ENCODE results near the gene BCL11A.

BCL11A gene

DNA sequence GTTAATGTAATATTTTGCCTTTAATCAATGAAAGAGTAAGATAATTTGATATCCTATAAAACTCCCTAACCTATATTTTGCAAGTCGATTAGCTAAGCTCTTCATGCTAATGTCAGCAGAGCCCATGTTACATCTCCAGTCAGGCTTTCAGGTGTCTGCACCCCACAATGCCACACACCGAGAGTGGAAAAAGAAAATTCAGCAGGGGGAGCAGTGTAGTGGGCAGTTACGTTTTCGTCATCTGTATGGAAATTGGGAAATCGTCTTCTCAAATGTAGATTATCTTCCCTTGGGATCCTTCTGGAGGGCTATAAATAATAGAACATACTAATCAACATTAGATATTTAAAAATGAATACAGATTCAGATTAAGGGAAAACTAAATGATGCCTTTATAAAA lies 66.3 kb downstream of the BCL11A start:
- DNase-seq: no peak
- Histone ChIP-seq H2AFZ (ENCODE audit: low read depth, low read length) (no peak overlapping the region), H3K4me1 (ENCODE audit: control insufficient read depth, insufficient read depth, low read depth, low read length) (peaks cover 7% of the 10 kb centered on the region), H3K4me3 (ENCODE audit: insufficient read depth in 1 of 2, low read depth in 1 of 2, low read length in 2 of 2) (no peak overlapping the region), H2BK120ac (ENCODE audit: low read depth, low read length) (no peak overlapping the region), H3K4me2 (ENCODE audit: low read length, poor library complexity, severe bottlenecking) (no peak overlapping the region), H4K8ac (ENCODE audit: low read length) (no peak overlapping the region), H3K27ac (ENCODE audit: low read length, poor library complexity, severe bottlenecking) (no peak overlapping the region), H3K4ac (ENCODE audit: low read depth in 1 of 2, low read length in 2 of 2) (no peak overlapping the region), H3K27me3 (ENCODE audit: control insufficient read depth in 1 of 2, insufficient read depth in 1 of 2, low read length in 2 of 2) (no peaks in the 10 kb centered on the region), H4K91ac (ENCODE audit: low read length) (no peak overlapping the region), H3K9ac (ENCODE audit: low read length) (no peak overlapping the region), H2BK12ac (ENCODE audit: low read length in 2 of 2) (no peak overlapping the region), H2BK5ac (ENCODE audit: low read depth, low read length, poor library complexity, severe bottlenecking) (no peak overlapping the region), H3K9me3 (ENCODE audit: control insufficient read depth, low read length) (no peaks in the 10 kb centered on the region), H2AK5ac (ENCODE audit: low read length, severe bottlenecking) (no peak overlapping the region), H3K14ac (ENCODE audit: low read length in 2 of 2) (no peak overlapping the region), H3K23ac (ENCODE audit: low read length in 2 of 2) (no peak overlapping the region), H3K18ac (ENCODE audit: low read depth in 1 of 2, low read length in 2 of 2) (no peak overlapping the region), H3K36me3 (ENCODE audit: control insufficient read depth in 1 of 2, insufficient read depth in 2 of 2, low read depth in 1 of 2, low read length in 2 of 2) (peaks cover 0 to 3% of the 10 kb centered on the region in 2 experiments), H3K79me1 (replicated peaks; ENCODE audit: low read length, poor library complexity, severe bottlenecking) (peaks cover 16% of the 10 kb centered on the region), H2BK15ac (ENCODE audit: low read depth, poor library complexity, severe bottlenecking) (no peak overlapping the region)
- WGBS: 100% methylated on average over 2 of the region's 5 CpGs

DNA sequence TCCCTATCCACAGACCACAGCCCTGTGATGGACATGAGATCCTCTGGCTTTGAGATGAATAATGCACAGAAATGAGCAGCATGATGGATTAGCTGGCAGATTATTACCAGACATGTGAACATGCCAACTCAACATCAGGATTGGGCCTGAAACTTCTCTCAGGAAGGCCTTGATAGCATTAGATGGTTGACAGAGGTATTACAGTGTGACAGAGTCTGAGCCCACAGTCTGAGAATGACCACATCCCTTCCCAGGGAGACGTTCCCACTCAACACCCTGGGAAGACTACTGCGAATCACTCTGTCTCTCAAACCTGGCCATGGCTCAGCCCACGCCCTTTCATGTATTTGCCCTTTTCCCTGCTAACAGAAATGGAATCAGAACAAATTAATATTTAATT lies 66.9 kb downstream of the BCL11A start:
- Histone ChIP-seq H3K4ac (ENCODE audit: low read depth in 1 of 2, low read length in 2 of 2) (no peak overlapping the region), H4K91ac (ENCODE audit: low read length) (no peak overlapping the region), H3K4me2 (ENCODE audit: low read length, poor library complexity, severe bottlenecking) (no peak overlapping the region), H2AFZ (ENCODE audit: low read depth, low read length) (no peak overlapping the region), H3K14ac (ENCODE audit: low read length in 2 of 2) (no peak overlapping the region), H2BK12ac (ENCODE audit: low read length in 2 of 2) (no peak overlapping the region), H3K4me3 (ENCODE audit: insufficient read depth in 1 of 2, low read depth in 1 of 2, low read length in 2 of 2) (no peak overlapping the region), H3K18ac (ENCODE audit: low read depth in 1 of 2, low read length in 2 of 2) (no peak overlapping the region), H3K27ac (ENCODE audit: low read length, poor library complexity, severe bottlenecking) (no peak overlapping the region), H3K27me3 (ENCODE audit: control insufficient read depth in 1 of 2, insufficient read depth in 1 of 2, low read length in 2 of 2) (no peaks in the 10 kb centered on the region), H3K79me1 (replicated peaks; ENCODE audit: low read length, poor library complexity, severe bottlenecking) (peaks cover 19% of the 10 kb centered on the region), H2AK5ac (ENCODE audit: low read length, severe bottlenecking) (no peak overlapping the region), H3K4me1 (ENCODE audit: control insufficient read depth, insufficient read depth, low read depth, low read length) (peaks cover 7% of the 10 kb centered on the region), H2BK15ac (ENCODE audit: low read depth, poor library complexity, severe bottlenecking) (no peak overlapping the region), H2BK5ac (ENCODE audit: low read depth, low read length, poor library complexity, severe bottlenecking) (no peak overlapping the region), H2BK120ac (ENCODE audit: low read depth, low read length) (no peak overlapping the region), H3K36me3 (ENCODE audit: control insufficient read depth in 1 of 2, insufficient read depth in 2 of 2, low read depth in 1 of 2, low read length in 2 of 2) (peaks cover 0 to 3% of the 10 kb centered on the region in 2 experiments), H3K9me3 (ENCODE audit: control insufficient read depth, low read length) (no peaks in the 10 kb centered on the region), H3K9ac (ENCODE audit: low read length) (no peak overlapping the region), H4K8ac (ENCODE audit: low read length) (no peak overlapping the region), H3K23ac (ENCODE audit: low read length in 2 of 2) (no peak overlapping the region)
- WGBS: 60% methylated on average over 1 of the region's 3 CpGs
- DNase-seq: no peak

DNA sequence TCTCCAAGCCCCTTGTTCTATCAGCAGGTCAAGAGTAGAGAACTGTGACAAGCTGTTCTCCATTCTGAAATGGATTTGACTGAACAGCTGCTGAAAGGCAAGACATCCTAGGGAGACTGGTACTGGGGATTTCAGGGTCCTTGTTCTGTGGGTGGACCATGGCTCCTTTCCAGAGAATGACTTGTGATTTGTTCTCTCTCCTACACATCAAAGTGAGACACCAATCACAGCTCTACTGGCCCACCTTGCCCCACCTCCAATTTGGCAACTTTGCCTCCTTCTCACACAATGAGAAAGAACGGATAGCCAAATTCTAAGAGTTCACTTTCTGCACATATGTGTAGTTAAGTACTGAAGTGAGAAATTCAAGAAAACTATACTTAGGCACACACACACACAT lies 67.4 kb downstream of the BCL11A start:
- no peak overlapping the region for H2BK120ac ChIP-seq (ENCODE audit: low read depth, low read length)
- H3K14ac ChIP-seq (ENCODE audit: low read length in 2 of 2): no peak overlapping the region
- peaks cover 0 to 5% of the 10 kb centered on the region in 2 experiments for H3K36me3 ChIP-seq (ENCODE audit: control insufficient read depth in 1 of 2, insufficient read depth in 2 of 2, low read depth in 1 of 2, low read length in 2 of 2)
- H3K4ac ChIP-seq (ENCODE audit: low read depth in 1 of 2, low read length in 2 of 2): no peak overlapping the region
- peaks cover 23% of the 10 kb centered on the region for H3K79me1 ChIP-seq (replicated peaks; ENCODE audit: low read length, poor library complexity, severe bottlenecking)
- no peak overlapping the region for H3K27ac ChIP-seq (ENCODE audit: low read length, poor library complexity, severe bottlenecking)
- no peak overlapping the region for H2BK5ac ChIP-seq (ENCODE audit: low read depth, low read length, poor library complexity, severe bottlenecking)
- no peak overlapping the region for H3K18ac ChIP-seq (ENCODE audit: low read depth in 1 of 2, low read length in 2 of 2)
- no CpG with 5 or more reads among the region's 1 CpG for WGBS
- no peak overlapping the region for H3K4me3 ChIP-seq (ENCODE audit: insufficient read depth in 1 of 2, low read depth in 1 of 2, low read length in 2 of 2)
- no peak overlapping the region for H2AK5ac ChIP-seq (ENCODE audit: low read length, severe bottlenecking)
- H4K91ac ChIP-seq (ENCODE audit: low read length): no peak overlapping the region
- H3K23ac ChIP-seq (ENCODE audit: low read length in 2 of 2): no peak overlapping the region
- no peak overlapping the region for H2BK12ac ChIP-seq (ENCODE audit: low read length in 2 of 2)
- no peak overlapping the region for H3K4me2 ChIP-seq (ENCODE audit: low read length, poor library complexity, severe bottlenecking)
- H2BK15ac ChIP-seq (ENCODE audit: low read depth, poor library complexity, severe bottlenecking): no peak overlapping the region
- no peak overlapping the region for H4K8ac ChIP-seq (ENCODE audit: low read length)
- no peak overlapping the region for H3K9ac ChIP-seq (ENCODE audit: low read length)
- H3K27me3 ChIP-seq (ENCODE audit: control insufficient read depth in 1 of 2, insufficient read depth in 1 of 2, low read length in 2 of 2): no peaks in the 10 kb centered on the region
- peaks cover 10% of the 10 kb centered on the region for H3K4me1 ChIP-seq (ENCODE audit: control insufficient read depth, insufficient read depth, low read depth, low read length)
- DNase-seq: no peak
- H2AFZ ChIP-seq (ENCODE audit: low read depth, low read length): no peak overlapping the region
- no peaks in the 10 kb centered on the region for H3K9me3 ChIP-seq (ENCODE audit: control insufficient read depth, low read length)

DNA sequence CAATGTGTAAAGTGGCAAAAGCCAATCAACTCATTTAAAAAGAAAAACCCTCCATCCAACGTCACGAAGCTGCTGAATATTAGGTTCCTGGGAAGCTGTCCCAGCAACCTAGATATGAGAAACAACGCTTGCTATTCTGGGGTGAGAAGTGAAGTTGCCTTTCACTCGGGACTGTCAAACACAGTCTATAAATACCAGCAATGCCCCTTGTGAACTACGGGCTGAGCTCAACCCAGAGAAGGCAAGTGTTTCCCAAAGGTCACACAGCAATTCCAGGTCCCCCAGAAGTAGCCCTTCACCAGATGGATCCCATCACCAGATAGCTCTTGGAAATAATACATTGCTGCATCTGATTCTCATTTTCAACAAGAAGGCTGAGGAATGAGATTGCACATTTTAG lies 67.9 kb downstream of the BCL11A start:
- H3K4me2 ChIP-seq (ENCODE audit: low read length, poor library complexity, severe bottlenecking): no peak overlapping the region
- no peak overlapping the region for H4K8ac ChIP-seq (ENCODE audit: low read length)
- no peak overlapping the region for H4K91ac ChIP-seq (ENCODE audit: low read length)
- H3K27ac ChIP-seq (ENCODE audit: low read length, poor library complexity, severe bottlenecking): no peak overlapping the region
- no peak overlapping the region for H2AK5ac ChIP-seq (ENCODE audit: low read length, severe bottlenecking)
- H3K23ac ChIP-seq (ENCODE audit: low read length in 2 of 2): no peak overlapping the region
- H2BK15ac ChIP-seq (ENCODE audit: low read depth, poor library complexity, severe bottlenecking): no peak overlapping the region
- peaks cover 0 to 5% of the 10 kb centered on the region in 2 experiments for H3K36me3 ChIP-seq (ENCODE audit: control insufficient read depth in 1 of 2, insufficient read depth in 2 of 2, low read depth in 1 of 2, low read length in 2 of 2)
- no peak overlapping the region for H3K4ac ChIP-seq (ENCODE audit: low read depth in 1 of 2, low read length in 2 of 2)
- H3K27me3 ChIP-seq (ENCODE audit: control insufficient read depth in 1 of 2, insufficient read depth in 1 of 2, low read length in 2 of 2): no peaks in the 10 kb centered on the region
- no peak overlapping the region for H2BK12ac ChIP-seq (ENCODE audit: low read length in 2 of 2)
- peaks cover 24% of the 10 kb centered on the region for H3K79me1 ChIP-seq (replicated peaks; ENCODE audit: low read length, poor library complexity, severe bottlenecking)
- peaks cover 13% of the 10 kb centered on the region for H3K4me1 ChIP-seq (ENCODE audit: control insufficient read depth, insufficient read depth, low read depth, low read length)
- H2BK120ac ChIP-seq (ENCODE audit: low read depth, low read length): no peak overlapping the region
- H2AFZ ChIP-seq (ENCODE audit: low read depth, low read length): no peak overlapping the region
- DNase-seq: no peak
- H3K4me3 ChIP-seq (ENCODE audit: insufficient read depth in 1 of 2, low read depth in 1 of 2, low read length in 2 of 2): no peak overlapping the region
- no peak overlapping the region for H3K18ac ChIP-seq (ENCODE audit: low read depth in 1 of 2, low read length in 2 of 2)
- no peak overlapping the region for H3K14ac ChIP-seq (ENCODE audit: low read length in 2 of 2)
- 96% methylated on average over 5 of the region's 5 CpGs for WGBS
- no peak overlapping the region for H2BK5ac ChIP-seq (ENCODE audit: low read depth, low read length, poor library complexity, severe bottlenecking)
- H3K9ac ChIP-seq (ENCODE audit: low read length): no peak overlapping the region
- no peaks in the 10 kb centered on the region for H3K9me3 ChIP-seq (ENCODE audit: control insufficient read depth, low read length)

All from mesenchymal stem cell (in vitro differentiated cells and primary cell).